DOHH2 (cell line): ENCODE measurements around the gene CNKSR3.

Source experiments
- H3F3A ChIP-seq: fragments of 200-600 bp; sonication (generic), shearing (Covaris generic); 2 replicates; pipeline ENCODE4 v1.6.0; 2016; ENCODE audit warnings: antibody characterized with exemption, mild to moderate bottlenecking; ENCODE audit not compliant: control insufficient read depth, insufficient read depth
- H3K27ac ChIP-seq: fragments of 200-600 bp; sonication (generic); 2 replicates; pipeline ENCODE4 v1.5.1; 2014; ENCODE audit warnings: low read depth, mild to moderate bottlenecking, low read length, moderate library complexity
- H3K27me3 ChIP-seq: fragments of 200-600 bp; sonication (generic); 2 replicates; pipeline ENCODE4 v1.6.1; 2014; ENCODE audit warnings: mild to moderate bottlenecking, low read length, mixed read lengths; ENCODE audit not compliant: control insufficient read depth
- H3K36me3 ChIP-seq: fragments of 200-600 bp; sonication (generic); 2 replicates; pipeline ENCODE4 v1.6.1; 2014; ENCODE audit warnings: mild to moderate bottlenecking, low read length, moderate library complexity, mixed read lengths; ENCODE audit not compliant: control insufficient read depth
- H3K4me1 ChIP-seq: fragments of 200-600 bp; sonication (generic); 2 replicates; pipeline ENCODE4 v1.6.1; 2014; ENCODE audit warnings: mild to moderate bottlenecking, low read length, mixed read lengths; ENCODE audit not compliant: control insufficient read depth
- H3K4me2 ChIP-seq: fragments of 200-600 bp; sonication (generic); 2 replicates; pipeline ENCODE4 v1.6.0; 2014; ENCODE audit warnings: mild to moderate bottlenecking, low read length, moderate library complexity
- H3K4me3 ChIP-seq: fragments of 200-600 bp; sonication (generic); 2 replicates; pipeline ENCODE4 v1.5.1; 2014; ENCODE audit warnings: mild to moderate bottlenecking, low read length, mixed read lengths
- H3K79me2 ChIP-seq: fragments of 200-600 bp; sonication (generic); 2 replicates; pipeline ENCODE4 v1.6.1; 2014; ENCODE audit warnings: mild to moderate bottlenecking, low read length, mixed read lengths; ENCODE audit not compliant: control insufficient read depth
- H3K9me2 ChIP-seq: fragments of 200-600 bp; sonication (generic); replicated peaks from 2 replicates; pipeline ENCODE4 v1.6.1; 2014; ENCODE audit warnings: mild to moderate bottlenecking, low read length, mixed read lengths; ENCODE audit not compliant: control insufficient read depth
- H3K9me3 ChIP-seq: fragments of 200-600 bp; sonication (generic); 2 replicates; pipeline ENCODE4 v1.6.1; 2014; ENCODE audit warnings: antibody characterized with exemption, low read length, mixed read lengths; ENCODE audit not compliant: control insufficient read depth, insufficient read depth
- H4K20me1 ChIP-seq: fragments of 200-600 bp; sonication (generic); 2 replicates; pipeline ENCODE4 v1.6.0; 2014; ENCODE audit warnings: low read depth, mild to moderate bottlenecking, antibody characterized with exemption, low read length, moderate library complexity; ENCODE audit not compliant: control insufficient read depth, insufficient read depth
- CTCF ChIP-seq: fragments of 200-600 bp; sonication (generic); IDR thresholded peaks from one replicate; pipeline ENCODE4 v1.5.1; 2014; ENCODE audit warnings: antibody characterized with exemption, mild to moderate bottlenecking, low read depth, low read length; ENCODE audit not compliant: poor library complexity, severe bottlenecking
- EZH2phosphoT487 ChIP-seq: fragments of 200-600 bp; sonication (generic); IDR thresholded peaks from 2 replicates; pipeline ENCODE4 v1.6.1; 2017; ENCODE audit warnings: borderline replicate concordance, mild to moderate bottlenecking, antibody characterized with exemption, low read length, moderate library complexity, mixed read lengths

CNKSR3 gene

DNA sequence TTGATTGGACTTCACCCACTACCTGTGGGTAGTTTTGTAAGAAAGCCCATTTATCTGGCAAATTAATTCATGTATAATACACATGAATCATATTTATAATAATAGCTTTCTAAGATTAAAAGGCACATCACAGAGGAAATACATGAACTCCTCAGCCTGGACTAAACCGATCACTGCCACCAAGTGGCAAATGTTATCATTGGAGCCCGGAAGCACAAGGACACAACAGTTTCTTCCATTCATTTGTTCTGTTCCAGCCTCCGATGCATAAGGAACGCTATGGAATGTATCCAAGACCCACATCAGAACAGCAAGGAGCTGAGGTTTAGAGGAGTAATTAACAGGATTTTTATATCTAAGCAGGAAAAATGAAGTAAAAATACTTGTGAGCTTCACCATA lies 139.9 kb downstream of the CNKSR3 start:
- peak; percentile 26 for TF ChIP-seq CTCF
- no peak for TF ChIP-seq EZH2phosphoT487
- H3K4me1 ChIP-seq = no peaks in the 10 kb centered on the region
- H3K4me2 ChIP-seq = no peak overlapping the region
- no peaks in the 10 kb centered on the region for H3K36me3 ChIP-seq
- no peaks in the 10 kb centered on the region for H3F3A ChIP-seq
- no peak overlapping the region for H3K4me3 ChIP-seq
- no peaks in the 10 kb centered on the region for H4K20me1 ChIP-seq
- H3K79me2 ChIP-seq = no peaks in the 10 kb centered on the region
- no peaks in the 10 kb centered on the region for H3K27me3 ChIP-seq
- no peaks in the 10 kb centered on the region for H3K9me2 ChIP-seq
- H3K9me3 ChIP-seq = peaks cover 3% of the 10 kb centered on the region; the same call in 1 of the 2 replicates
- H3K27ac ChIP-seq = no peak overlapping the region

DNA sequence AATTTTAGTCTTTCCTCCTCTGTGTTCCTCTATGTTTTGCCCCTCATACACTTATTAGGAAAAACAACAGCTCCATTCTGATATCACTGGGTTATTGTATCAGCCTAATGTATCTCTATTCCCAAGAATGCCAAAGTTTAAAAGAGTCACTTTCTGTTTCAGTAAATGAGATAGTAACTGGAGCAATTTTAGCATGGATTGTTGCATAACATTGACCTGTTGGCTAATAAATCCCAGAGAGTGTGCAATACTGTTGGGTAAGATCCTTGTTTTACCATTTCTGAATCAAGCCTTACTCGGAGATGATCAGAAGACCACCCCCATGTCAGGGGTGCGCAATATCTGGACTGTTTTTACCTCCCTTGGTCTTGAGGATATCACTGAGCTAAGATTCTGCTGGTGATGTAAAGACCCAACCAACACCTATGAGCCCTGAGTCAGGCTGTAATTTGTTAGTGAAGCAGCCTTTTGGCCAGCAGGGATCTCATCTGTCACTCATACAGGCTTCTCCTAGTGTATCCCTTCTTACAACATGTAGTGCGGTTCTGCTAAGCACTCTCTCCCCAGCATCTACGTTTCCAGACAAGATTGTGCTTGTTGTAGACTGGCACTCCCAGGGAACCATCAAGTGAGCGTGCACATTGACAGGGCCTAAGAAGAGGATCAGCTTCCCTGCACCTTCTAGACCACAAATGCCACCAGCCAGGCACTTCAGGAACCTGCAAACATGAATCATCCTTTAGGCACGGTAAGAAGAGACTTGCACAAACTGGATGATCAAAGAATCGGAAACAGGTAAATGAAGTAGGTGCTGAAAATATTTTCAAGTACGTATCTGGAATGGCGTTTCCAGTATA lies 142.4 kb downstream of the CNKSR3 start:
- no peaks in the 10 kb centered on the region for H3F3A ChIP-seq
- H3K79me2 ChIP-seq = no peaks in the 10 kb centered on the region
- H3K9me3 ChIP-seq = no peaks in the 10 kb centered on the region
- no peaks in the 10 kb centered on the region for H4K20me1 ChIP-seq
- H3K4me3 ChIP-seq = no peak overlapping the region
- no peak for TF ChIP-seq EZH2phosphoT487
- no peak for TF ChIP-seq CTCF
- no peaks in the 10 kb centered on the region for H3K36me3 ChIP-seq
- no peak overlapping the region for H3K27ac ChIP-seq
- H3K4me2 ChIP-seq = no peak overlapping the region
- H3K27me3 ChIP-seq = no peaks in the 10 kb centered on the region
- H3K4me1 ChIP-seq = no peaks in the 10 kb centered on the region
- H3K9me2 ChIP-seq = no peaks in the 10 kb centered on the region

GRCh38 chr6:154367336-154367735 lies 143.1 kb downstream of the CNKSR3 start:
- Histone ChIP-seq H3K9me2 (no peaks in the 10 kb centered on the region), H3K4me1 (no peaks in the 10 kb centered on the region), H4K20me1 (no peaks in the 10 kb centered on the region), H3K9me3 (no peaks in the 10 kb centered on the region), H3F3A (no peaks in the 10 kb centered on the region), H3K4me3 (no peak overlapping the region), H3K4me2 (no peak overlapping the region), H3K79me2 (no peaks in the 10 kb centered on the region), H3K27me3 (no peaks in the 10 kb centered on the region), H3K27ac (no peak overlapping the region), H3K36me3 (no peaks in the 10 kb centered on the region)
- TF ChIP-seq EZH2phosphoT487 = no peak
- TF ChIP-seq CTCF = no peak
